Stimulated activated naive CD8-positive, alpha-beta T cell treated with anti-CD3 and anti-CD28 coated beads, Interleukin-15, Interleukin-2, amounts not matched to agents 100 ng/mL and 50 ng/mL, for 24 hours (primary cell): ENCODE results near the gene CNKSR3.
A peak's percentile ranks its signal among the peaks of the same experiment; 100 is the strongest.

Source experiments
- H3K27ac Mint-ChIP-seq: one replicate; pipeline ENCODE4 v1.8.0; 2021; ENCODE audit warnings: mild to moderate bottlenecking, mixed read lengths
- H3K27me3 Mint-ChIP-seq: one replicate; pipeline ENCODE4 v1.8.0; 2021; ENCODE audit warnings: mixed read lengths
- H3K36me3 Mint-ChIP-seq: one replicate; pipeline ENCODE4 v1.8.0; 2021; ENCODE audit warnings: low read depth, mixed read lengths
- H3K4me1 Mint-ChIP-seq: one replicate; pipeline ENCODE4 v1.8.0; 2021; ENCODE audit warnings: low read depth, mixed read lengths
- H3K4me3 Mint-ChIP-seq: one replicate; pipeline ENCODE4 v1.8.0; 2021; ENCODE audit warnings: mild to moderate bottlenecking, mixed read lengths
- H3K9me3 Mint-ChIP-seq: one replicate; pipeline ENCODE4 v1.8.0; 2021; ENCODE audit warnings: mixed read lengths

The CNKSR3 gene

GRCh38 chr6:154377726-154378125 lies 132.8 kb downstream of the CNKSR3 start:
- H3K9me3 Mint-ChIP-seq: no peaks in the 10 kb centered on the region
- no peak overlapping the region for H3K4me3 Mint-ChIP-seq
- H3K4me1 Mint-ChIP-seq: no peaks in the 10 kb centered on the region
- H3K27me3 Mint-ChIP-seq: no peaks in the 10 kb centered on the region
- H3K27ac Mint-ChIP-seq: no peak overlapping the region
- no peaks in the 10 kb centered on the region for H3K36me3 Mint-ChIP-seq

GRCh38 chr6:154373971-154374370 lies 136.5 kb downstream of the CNKSR3 start:
- Mint-ChIP-seq H3K36me3 (no peaks in the 10 kb centered on the region), H3K27me3 (no peaks in the 10 kb centered on the region)

GRCh38 chr6:154371281-154371680 lies 139.2 kb downstream of the CNKSR3 start:
- Mint-ChIP-seq H3K9me3 (no peaks in the 10 kb centered on the region), H3K4me1 (peaks cover 13% of the 10 kb centered on the region), H3K36me3 (no peaks in the 10 kb centered on the region), H3K27ac (no peak overlapping the region), H3K27me3 (no peaks in the 10 kb centered on the region), H3K4me3 (no peak overlapping the region)

More at GRCh38 chr6:154373971-154374370, 136.5 kb downstream of the CNKSR3 start:
- Mint-ChIP-seq H3K27ac (no peak overlapping the region), H3K4me3 (no peak overlapping the region), H3K4me1 (peaks cover 11% of the 10 kb centered on the region), H3K9me3 (no peaks in the 10 kb centered on the region)

- Mint-ChIP-seq H3K36me3 (no peaks in the 10 kb centered on the region), H3K27ac (no peak overlapping the region), H3K4me3 (no peak overlapping the region), H3K4me1 (peaks cover 13% of the 10 kb centered on the region), H3K9me3 (no peaks in the 10 kb centered on the region), H3K27me3 (no peaks in the 10 kb centered on the region)
These were observed 139.9 kb downstream of the CNKSR3 start for GRCh38 chr6:154370545-154370944.

- H3K9me3 Mint-ChIP-seq: no peaks in the 10 kb centered on the region
- H3K4me3 Mint-ChIP-seq: no peak overlapping the region
- H3K27ac Mint-ChIP-seq: no peak overlapping the region
- no peaks in the 10 kb centered on the region for H3K36me3 Mint-ChIP-seq
- H3K27me3 Mint-ChIP-seq: no peaks in the 10 kb centered on the region
- peaks cover 13% of the 10 kb centered on the region for H3K4me1 Mint-ChIP-seq
These were observed 142.4 kb downstream of the CNKSR3 start for GRCh38 chr6:154367839-154368695.

GRCh38 chr6:154367336-154367735 lies 143.1 kb downstream of the CNKSR3 start:
- Mint-ChIP-seq H3K4me1 (peaks cover 13% of the 10 kb centered on the region), H3K36me3 (no peaks in the 10 kb centered on the region), H3K9me3 (no peaks in the 10 kb centered on the region), H3K27ac (no peak overlapping the region), H3K4me3 (no peak overlapping the region), H3K27me3 (no peaks in the 10 kb centered on the region)

GRCh38 chr6:154363821-154364220 lies 146.7 kb downstream of the CNKSR3 start:
- H3K27me3 Mint-ChIP-seq: no peaks in the 10 kb centered on the region
- H3K4me1 Mint-ChIP-seq: peaks cover 18% of the 10 kb centered on the region
- no peaks in the 10 kb centered on the region for H3K9me3 Mint-ChIP-seq
- no peaks in the 10 kb centered on the region for H3K36me3 Mint-ChIP-seq
- H3K4me3 Mint-ChIP-seq: no peak overlapping the region
- H3K27ac Mint-ChIP-seq: no peak overlapping the region

GRCh38 chr6:154361476-154361875 lies 149.0 kb downstream of the CNKSR3 start:
- H3K27me3 Mint-ChIP-seq: peaks cover 6% of the 10 kb centered on the region
- H3K4me1 Mint-ChIP-seq: peaks cover 28% of the 10 kb centered on the region
- H3K9me3 Mint-ChIP-seq: no peaks in the 10 kb centered on the region
- no peaks in the 10 kb centered on the region for H3K36me3 Mint-ChIP-seq
- H3K4me3 Mint-ChIP-seq: no peak overlapping the region
- H3K27ac Mint-ChIP-seq: no peak overlapping the region

- Mint-ChIP-seq H3K4me1 (peaks cover 38% of the 10 kb centered on the region), H3K9me3 (no peaks in the 10 kb centered on the region)
These were observed 150.0 kb downstream of the CNKSR3 start for GRCh38 chr6:154360476-154360875.

GRCh38 chr6:154359679-154360078 lies 150.8 kb downstream of the CNKSR3 start:
- H3K9me3 Mint-ChIP-seq: peaks cover 1% of the 10 kb centered on the region
- H3K4me3 Mint-ChIP-seq: no peak overlapping the region
- no peak overlapping the region for H3K27ac Mint-ChIP-seq
- H3K27me3 Mint-ChIP-seq: peaks cover 9% of the 10 kb centered on the region
- no peaks in the 10 kb centered on the region for H3K36me3 Mint-ChIP-seq
- peaks cover 46% of the 10 kb centered on the region for H3K4me1 Mint-ChIP-seq

More at GRCh38 chr6:154360476-154360875, 150.0 kb downstream of the CNKSR3 start:
- H3K27me3 Mint-ChIP-seq: peaks cover 9% of the 10 kb centered on the region
- H3K27ac Mint-ChIP-seq: no peak overlapping the region
- H3K4me3 Mint-ChIP-seq: no peak overlapping the region
- no peaks in the 10 kb centered on the region for H3K36me3 Mint-ChIP-seq

GRCh38 chr6:154359161-154359574 lies 151.3 kb downstream of the CNKSR3 start:
- Mint-ChIP-seq H3K27me3 (peaks cover 9% of the 10 kb centered on the region), H3K4me3 (peak overlapping the region; percentile 35), H3K27ac (no peak overlapping the region), H3K36me3 (no peaks in the 10 kb centered on the region), H3K4me1 (peaks cover 51% of the 10 kb centered on the region), H3K9me3 (peaks cover 6% of the 10 kb centered on the region)

GRCh38 chr6:154358019-154358545 lies 152.4 kb downstream of the CNKSR3 start:
- Mint-ChIP-seq H3K9me3 (peaks cover 9% of the 10 kb centered on the region), H3K4me1 (peaks cover 61% of the 10 kb centered on the region), H3K36me3 (no peaks in the 10 kb centered on the region), H3K27me3 (peaks cover 9% of the 10 kb centered on the region), H3K4me3 (no peak overlapping the region), H3K27ac (no peak overlapping the region)

GRCh38 chr6:154356690-154357089 lies 153.8 kb downstream of the CNKSR3 start, which contains the start of gene IPCEF1:
Gene IPCEF1, minus strand, starts transcription at chr6:154356803. Its CDS starts 90,856 bp downstream, at chr6:154265947.
- H3K9me3 Mint-ChIP-seq: peaks cover 9% of the 10 kb centered on the region
- H3K27me3 Mint-ChIP-seq: peaks cover 11% of the 10 kb centered on the region
- H3K36me3 Mint-ChIP-seq: no peaks in the 10 kb centered on the region
- H3K4me3 Mint-ChIP-seq: no peak within 1 kb of the TSS
- no peak within 1 kb of the TSS for H3K27ac Mint-ChIP-seq
- peaks cover 72% of the 10 kb centered on the region for H3K4me1 Mint-ChIP-seq

- no peaks in the 10 kb centered on the region for H3K36me3 Mint-ChIP-seq
- H3K4me1 Mint-ChIP-seq: peaks cover 76% of the 10 kb centered on the region
- H3K27ac Mint-ChIP-seq: no peak overlapping the region
- H3K4me3 Mint-ChIP-seq: no peak overlapping the region
- H3K9me3 Mint-ChIP-seq: peaks cover 9% of the 10 kb centered on the region
- peaks cover 13% of the 10 kb centered on the region for H3K27me3 Mint-ChIP-seq
These were observed 154.4 kb downstream of the CNKSR3 start for GRCh38 chr6:154356113-154356512.

- H3K36me3 Mint-ChIP-seq: no peaks in the 10 kb centered on the region
- H3K27ac Mint-ChIP-seq: peak overlapping the region; percentile 64
- peaks cover 18% of the 10 kb centered on the region for H3K27me3 Mint-ChIP-seq
- H3K9me3 Mint-ChIP-seq: peaks cover 9% of the 10 kb centered on the region
- peak overlapping the region; percentile 9 for H3K4me3 Mint-ChIP-seq
- peaks cover 67% of the 10 kb centered on the region for H3K4me1 Mint-ChIP-seq
These were observed 156.2 kb downstream of the CNKSR3 start for GRCh38 chr6:154354265-154354777.
